Stimulated activated CD8-positive, alpha-beta memory T cell treated with anti-CD3 and anti-CD28 coated beads, Interleukin-15, amount 100 ng/mL, for 24 hours (primary cell): ENCODE data around the gene TBL3.
"Not testable (repeated sequence)": the region's sequence is repeated elsewhere in the genome, so short reads cannot be mapped to it uniquely, and the experiment has no call there.

Source experiments
- DNase-seq: peaks from one replicate; pipeline ENCODE4 v3.0.0-alpha.2; 2020; ENCODE audit warnings: low read depth

The TBL3 gene

GRCh38 chr16:2001035-2001434 is 29.2 kb downstream of the TBL3 start:
- DNase-seq: no peak

GRCh38 chr16:2001456-2002355 is 29.9 kb downstream of the TBL3 start:
- no peak for DNase-seq

- DNase-seq: no peak
Observed at GRCh38 chr16:2002406-2003230, 30.8 kb downstream of the TBL3 start.

GRCh38 chr16:2003231-2003826 is 31.5 kb downstream of the TBL3 start:
- DNase-seq: no peak

GRCh38 chr16:2003827-2004641 is 32.2 kb downstream of the TBL3 start:
- peak; percentile 69 for DNase-seq

- no peak for DNase-seq
Observed at GRCh38 chr16:2004795-2005517, 33.1 kb downstream of the TBL3 start.

GRCh38 chr16:2005646-2006045 is 33.8 kb downstream of the TBL3 start:
- no peak for DNase-seq

- no peak for DNase-seq
Observed at GRCh38 chr16:2006317-2006716, 34.5 kb downstream of the TBL3 start.

- no peak for DNase-seq
Observed at GRCh38 chr16:2007081-2007836, 35.4 kb downstream of the TBL3 start.

- no peak for DNase-seq
Observed at GRCh38 chr16:2008009-2008526, 36.2 kb downstream of the TBL3 start.

- DNase-seq: no peak
Observed at GRCh38 chr16:2008631-2009163, 36.8 kb downstream of the TBL3 start.

- no peak for DNase-seq
Observed at GRCh38 chr16:2009164-2009711, 37.4 kb downstream of the TBL3 start.

- peak; percentile 73 for DNase-seq
Observed at GRCh38 chr16:2009791-2010510, 38.1 kb downstream of the TBL3 start, which contains the start of gene ZNF598. ZNF598 (minus strand) TSS chr16:2009821.

- DNase-seq: not testable (repeated sequence)
Observed at GRCh38 chr16:2011726-2012125, 39.9 kb downstream of the TBL3 start.

GRCh38 chr16:2013527-2013926 is 41.7 kb downstream of the TBL3 start:
- no peak for DNase-seq

GRCh38 chr16:2015117-2015946 is 43.5 kb downstream of the TBL3 start:
- no peak for DNase-seq

GRCh38 chr16:2015947-2016208 is 44.0 kb downstream of the TBL3 start:
- DNase-seq: no peak

GRCh38 chr16:2016407-2016922 is 44.6 kb downstream of the TBL3 start:
- no peak for DNase-seq
